Urinary bladder (tissue), 4 donors: ENCODE results near the gene CALHM2. TPM values are rescaled to one million over a fixed set of nuclear protein-coding genes. Genes with fewer than 3 reads are reported as not detected.
A peak's percentile ranks its signal among the peaks of the same experiment; 100 is the strongest.

Experiments
- DNase-seq: peaks from one replicate; pipeline ENCODE4 v3.0.0-alpha.2; 2015; ENCODE audit errors: extremely low spot score
- H3K27ac ChIP-seq: one replicate; pipeline ENCODE4 v1.5.1; 2013; ENCODE audit warnings: low read depth, mild to moderate bottlenecking, moderate library complexity
- H3K36me3 ChIP-seq: one replicate; pipeline ENCODE4 v1.6.1; 2013; ENCODE audit warnings: mild to moderate bottlenecking, moderate library complexity; ENCODE audit not compliant: insufficient read depth
- H3K4me1 ChIP-seq: one replicate; pipeline ENCODE4 v1.6.1; 2013; ENCODE audit warnings: mild to moderate bottlenecking, moderate library complexity; ENCODE audit not compliant: insufficient read depth
- H3K4me3 ChIP-seq: one replicate; pipeline ENCODE4 v1.5.1; 2013; ENCODE audit warnings: low read depth, low read length
- WGBS: extraction: QIAGEN DNeasy Blood & Tissue Kit; methylation state at CpG from one replicate; pipeline ENCODE4 v1.1.7; 2013; 5-methylcytosine and 5-hydroxymethylcytosine counted together
- polyA plus RNA-seq: library from polyadenylated mRNA; stranded (reverse); fragments of 200-250 nt; gene quantifications from one replicate; pipeline ENCODE4 v1.2.3, GENCODE V29; 2013
- total RNA-seq: library from RNA; depleted of rRNA; stranded (reverse); fragments of >200 nt; gene quantifications from one replicate; pipeline ENCODE4 v1.2.3, GENCODE V29; 2014
- donor health status: healthy with polysubstance abuse.
- donor health status: healthy.

Gene CALHM2
- total and polyA plus RNA-seq, 2 donors = 17.4 to 68.5 TPM

- no peaks in the 10 kb centered on the region for H3K4me1 ChIP-seq
- 90% methylated on average over 7 of the region's 7 CpGs for WGBS
- H3K4me3 ChIP-seq = no peak overlapping the region
- no peak for DNase-seq
- no peaks in the 10 kb centered on the region for H3K36me3 ChIP-seq
- H3K27ac ChIP-seq = no peak overlapping the region
Measured at GRCh38 chr10:103467406-103467805, 15.2 kb upstream of the CALHM2 start.

GRCh38 chr10:103466734-103467133, 14.6 kb upstream of the CALHM2 start:
- H3K36me3 ChIP-seq = no peaks in the 10 kb centered on the region
- no peak overlapping the region for H3K4me3 ChIP-seq
- no peak for DNase-seq
- H3K27ac ChIP-seq = no peak overlapping the region
- no peaks in the 10 kb centered on the region for H3K4me1 ChIP-seq
- WGBS = 83% methylated on average over 3 of the region's 3 CpGs

- WGBS = 89% methylated on average over 14 of the region's 14 CpGs
- no peaks in the 10 kb centered on the region for H3K4me1 ChIP-seq
- DNase-seq = no peak
- H3K36me3 ChIP-seq = no peaks in the 10 kb centered on the region
- H3K27ac ChIP-seq = no peak overlapping the region
- no peak overlapping the region for H3K4me3 ChIP-seq
Measured at GRCh38 chr10:103465411-103466179, 13.4 kb upstream of the CALHM2 start.

- no peak for DNase-seq
- Histone ChIP-seq H3K36me3 (no peaks in the 10 kb centered on the region), H3K27ac (no peak overlapping the region), H3K4me3 (no peak overlapping the region), H3K4me1 (no peaks in the 10 kb centered on the region)
- WGBS = 80% methylated on average over 4 of the region's 4 CpGs
Measured at GRCh38 chr10:103463499-103463898, 11.3 kb upstream of the CALHM2 start.

GRCh38 chr10:103459615-103460014, 7.4 kb upstream of the CALHM2 start:
- no peak for DNase-seq
- Histone ChIP-seq H3K4me1 (no peaks in the 10 kb centered on the region), H3K4me3 (no peak overlapping the region), H3K27ac (no peak overlapping the region), H3K36me3 (no peaks in the 10 kb centered on the region)
- WGBS = 67% methylated on average over 4 of the region's 4 CpGs

- H3K27ac ChIP-seq = no peak within 1 kb of the TSS
- WGBS = 73% methylated on average over 9 of the region's 9 CpGs
- DNase-seq = no peak
Measured at GRCh38 chr10:103458720-103459119, 6.5 kb upstream of the CALHM2 start, which contains the start of gene CALHM1. CALHM1 (minus strand) TSS chr10:103458900; CDS start chr10:103458751, 149 bp downstream.

GRCh38 chr10:103457896-103458583, 5.9 kb upstream of the CALHM2 start:
- no peak overlapping the region for H3K4me3 ChIP-seq
- H3K36me3 ChIP-seq = no peaks in the 10 kb centered on the region
- H3K4me1 ChIP-seq = no peaks in the 10 kb centered on the region
- DNase-seq = no peak
- WGBS = 96% methylated on average over 39 of the region's 39 CpGs
- no peak overlapping the region for H3K27ac ChIP-seq

More at GRCh38 chr10:103458720-103459119, 6.5 kb upstream of the CALHM2 start, which contains the start of gene CALHM1:
- no peak within 1 kb of the TSS for H3K4me3 ChIP-seq
- no peaks in the 10 kb centered on the region for H3K36me3 ChIP-seq
- no peaks in the 10 kb centered on the region for H3K4me1 ChIP-seq

GRCh38 chr10:103457176-103457712, 5.1 kb upstream of the CALHM2 start:
- no peak overlapping the region for H3K4me3 ChIP-seq
- H3K36me3 ChIP-seq = no peaks in the 10 kb centered on the region
- no peak overlapping the region for H3K27ac ChIP-seq
- 80% methylated on average over 8 of the region's 8 CpGs for WGBS
- H3K4me1 ChIP-seq = no peaks in the 10 kb centered on the region
- DNase-seq = no peak

- H3K27ac ChIP-seq = no peak overlapping the region
- H3K4me1 ChIP-seq = no peaks in the 10 kb centered on the region
- DNase-seq = no peak
- H3K4me3 ChIP-seq = no peak overlapping the region
- H3K36me3 ChIP-seq = no peaks in the 10 kb centered on the region
- WGBS = 93% methylated on average over 9 of the region's 9 CpGs
Measured at GRCh38 chr10:103456074-103456660, 4.0 kb upstream of the CALHM2 start.

GRCh38 chr10:103455235-103455634, 3.1 kb upstream of the CALHM2 start:
- 88% methylated on average over 25 of the region's 25 CpGs for WGBS
- no peak overlapping the region for H3K27ac ChIP-seq
- H3K4me1 ChIP-seq = no peaks in the 10 kb centered on the region
- no peak overlapping the region for H3K4me3 ChIP-seq
- H3K36me3 ChIP-seq = no peaks in the 10 kb centered on the region
- no peak for DNase-seq

GRCh38 chr10:103454026-103454425, 1.9 kb upstream of the CALHM2 start:
- H3K36me3 ChIP-seq = no peaks in the 10 kb centered on the region
- H3K27ac ChIP-seq = no peak overlapping the region
- 91% methylated on average over 4 of the region's 4 CpGs for WGBS
- no peaks in the 10 kb centered on the region for H3K4me1 ChIP-seq
- no peak overlapping the region for H3K4me3 ChIP-seq
- no peak for DNase-seq

- Histone ChIP-seq H3K4me3 (peak overlapping the region; percentile 86), H3K27ac (peak overlapping the region; percentile 91), H3K4me1 (no peaks in the 10 kb centered on the region), H3K36me3 (no peaks in the 10 kb centered on the region)
- WGBS = 25% methylated on average over 27 of the region's 27 CpGs
- DNase-seq = no peak
Measured at GRCh38 chr10:103452506-103453230, 498 bp upstream of the CALHM2 start.
